Tibial nerve (tissue), 4 donors: ENCODE measurements around the gene GDPD5. TPM values are rescaled to one million over a fixed set of nuclear protein-coding genes. Genes with fewer than 3 reads are reported as not detected.

ENCODE experiments used
- DNase-seq, 2 donors: peaks; one replicate each; pipeline ENCODE4 v3.0.0-alpha.2; 2019; ENCODE audit warnings: low spot score in 2 of 2
- H3K27ac ChIP-seq, 4 donors: fragments of 200-600 bp; sonication (generic) in 3 of 4; one replicate each; pipeline ENCODE4 v1.5.1; 2017 to 2019; ENCODE audit warnings: mild to moderate bottlenecking in 1 of 4
- H3K27me3 ChIP-seq, 2 donors: fragments of 200-600 bp; sonication (generic) in 1 of 2; one replicate each; pipeline versions ENCODE4 v1.5.1 to v1.6.0; 2017 to 2019
- H3K36me3 ChIP-seq, 3 donors: fragments of 200-600 bp; sonication (generic); one replicate each; pipeline ENCODE4 v1.5.1; 2018 to 2019
- H3K4me1 ChIP-seq, 4 donors: fragments of 200-600 bp; sonication (generic) in 3 of 4; one replicate each; pipeline ENCODE4 v1.5.1; 2017 to 2019
- H3K4me3 ChIP-seq, 4 donors: fragments of 200-600 bp; sonication (generic) in 3 of 4; one replicate each; pipeline ENCODE4 v1.5.1; 2017 to 2019; ENCODE audit warnings: mild to moderate bottlenecking in 1 of 4, moderate library complexity in 1 of 4
- H3K9me3 ChIP-seq, 4 donors: fragments of 200-600 bp; sonication (generic) in 3 of 4; one replicate each; pipeline ENCODE4 v1.5.1; 2017 to 2019
- EP300 ChIP-seq, 2 donors: sonication (generic); formaldehyde crosslinking; IDR thresholded peaks; one replicate each; pipeline ENCODE4 v1.6.1; 2017; ENCODE audit warnings: antibody characterized with exemption in 2 of 2, mild to moderate bottlenecking in 1 of 2
- POLR2A ChIP-seq, 2 donors: fragments of 450-650 bp; IDR thresholded peaks; one replicate each; pipeline ENCODE4 v1.6.1; 2017; ENCODE audit warnings: antibody characterized with exemption in 2 of 2, mild to moderate bottlenecking in 2 of 2, moderate library complexity in 2 of 2
- WGBS, 2 donors: methylation state at CpG; one replicate each; pipeline ENCODE4 v1.1.5; 2018; 5-methylcytosine and 5-hydroxymethylcytosine counted together
- total RNA-seq, 4 donors: library from RNA; depleted of rRNA; stranded (reverse); fragments of >200 nt; gene quantifications; one replicate each; pipeline ENCODE4 v1.1.0, GENCODE V29; 2016
- TF ChIP-seq, protein P1 (sequence below), 5 experiments: fragments of 200-600 bp in 3 of 5; fragments of 450-650 bp in 2 of 5; sonication (generic) in 3 of 5; IDR thresholded peaks; one replicate each; pipeline ENCODE4 v1.5.1; 2016 to 2019; ENCODE audit warnings: antibody characterized with exemption in 5 of 5, mild to moderate bottlenecking in 3 of 5, moderate library complexity in 2 of 5

GDPD5 gene
- total RNA-seq, 4 donors from 2014 or later = 92.2 to 122 (median 101) TPM

DNA sequence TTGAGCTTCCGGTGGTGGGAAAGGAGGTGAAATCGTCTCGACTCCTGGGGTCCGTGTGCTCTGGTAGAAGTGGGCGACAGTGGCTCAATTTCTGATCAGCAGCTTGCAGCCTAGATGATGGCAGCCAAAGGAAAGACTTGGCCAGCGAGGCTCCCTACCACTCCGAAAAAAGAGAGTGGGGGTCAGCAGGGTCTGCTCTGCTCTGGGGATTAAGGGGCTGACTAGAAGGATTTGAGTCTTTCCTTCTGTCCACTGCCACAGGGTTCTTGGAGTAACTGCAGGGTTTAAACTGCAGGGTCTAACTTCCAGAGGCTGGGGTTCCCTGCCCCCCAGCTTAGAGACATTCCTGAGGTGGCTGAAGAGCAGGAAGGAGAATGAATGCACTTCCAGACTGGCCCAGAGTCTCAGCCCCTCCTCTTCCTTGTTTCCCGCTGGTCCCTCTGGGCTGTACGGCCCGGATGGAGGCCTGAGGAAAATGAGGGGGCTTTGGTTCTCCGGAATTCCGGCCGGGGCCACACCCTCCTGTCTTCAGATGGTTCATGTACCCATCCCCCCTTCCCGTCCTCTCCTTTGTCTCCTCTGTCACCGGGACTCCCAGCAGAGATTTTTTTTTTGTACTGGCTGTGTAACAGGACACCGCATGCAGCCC lies 37.2 kb upstream of the GDPD5 start:
- WGBS, 2 donors = 1 to 5% methylated on average over 16 of the region's 16 CpGs
- Histone ChIP-seq H3K4me1 (peaks cover 0 to 91% (median 58%) of the 10 kb centered on the region in 4 donors), H3K36me3 (peaks cover 0 to 22% (median 2%) of the 10 kb centered on the region in 3 donors), H3K9me3 (no peaks in the 10 kb centered on the region), H3K27ac (peak overlapping the region; percentile 95 to 99 (median 96)), H3K4me3 (peak overlapping the region; percentile 65 to 79 (median 73)), H3K27me3 (no peaks in the 10 kb centered on the region)
- DNase-seq = no peak
- no peak for TF ChIP-seq POLR2A (IDR thresholded peaks at IDR 0.05)

DNA sequence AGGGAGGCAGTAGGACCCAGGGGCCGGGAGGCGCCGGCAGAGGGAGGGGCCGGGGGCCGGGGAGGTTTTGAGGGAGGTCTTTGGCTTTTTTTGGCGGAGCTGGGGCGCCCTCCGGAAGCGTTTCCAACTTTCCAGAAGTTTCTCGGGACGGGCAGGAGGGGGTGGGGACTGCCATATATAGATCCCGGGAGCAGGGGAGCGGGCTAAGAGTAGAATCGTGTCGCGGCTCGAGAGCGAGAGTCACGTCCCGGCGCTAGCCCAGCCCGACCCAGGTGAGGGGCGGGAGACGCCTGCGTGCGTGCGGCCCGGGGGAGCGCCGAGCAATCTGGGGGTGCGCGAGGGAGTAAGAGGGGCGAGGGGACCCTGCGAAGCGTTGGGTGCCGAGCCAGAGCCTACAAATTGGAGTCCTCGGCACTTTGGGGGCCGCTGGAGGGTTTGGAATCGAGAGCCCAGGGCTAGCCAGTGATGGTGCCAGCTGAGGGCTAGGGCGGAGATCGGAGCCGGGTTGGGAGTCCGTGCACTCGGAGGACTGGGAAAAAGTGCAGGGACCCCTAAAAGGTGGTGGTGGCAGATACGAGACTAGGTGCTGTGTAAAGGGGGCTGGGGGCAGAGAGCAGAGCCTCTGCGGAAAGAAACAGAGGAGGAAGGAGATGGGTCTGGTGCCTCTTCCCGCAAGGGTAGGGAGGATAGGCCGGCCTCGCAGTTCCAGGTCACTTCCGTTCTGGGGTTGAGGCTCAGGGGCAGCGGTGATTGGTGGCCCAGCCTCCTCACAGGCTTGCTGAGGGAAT lies 36.5 kb upstream of the GDPD5 start, which contains the start of gene SERPINH1:
Gene SERPINH1, plus strand, starts transcription at position 206 of the 788 bp plus-strand sequence. CDS start 4,097 bp downstream, outside the sequence.
- no peaks in the 10 kb centered on the region for H3K27me3 ChIP-seq
- peak within 1 kb of the TSS; percentile 95 to 99 (median 96) for H3K27ac ChIP-seq
- H3K4me3 ChIP-seq = peak within 1 kb of the TSS; percentile 65 to 79 (median 73)
- H3K4me1 ChIP-seq = peaks cover 0 to 91% (median 65%) of the 10 kb centered on the region in 4 donors
- H3K9me3 ChIP-seq = no peaks in the 10 kb centered on the region
- TF ChIP-seq EP300 (IDR thresholded peaks at IDR 0.05) = peak; percentile 37 to 92
- TF ChIP-seq, protein P1, sequence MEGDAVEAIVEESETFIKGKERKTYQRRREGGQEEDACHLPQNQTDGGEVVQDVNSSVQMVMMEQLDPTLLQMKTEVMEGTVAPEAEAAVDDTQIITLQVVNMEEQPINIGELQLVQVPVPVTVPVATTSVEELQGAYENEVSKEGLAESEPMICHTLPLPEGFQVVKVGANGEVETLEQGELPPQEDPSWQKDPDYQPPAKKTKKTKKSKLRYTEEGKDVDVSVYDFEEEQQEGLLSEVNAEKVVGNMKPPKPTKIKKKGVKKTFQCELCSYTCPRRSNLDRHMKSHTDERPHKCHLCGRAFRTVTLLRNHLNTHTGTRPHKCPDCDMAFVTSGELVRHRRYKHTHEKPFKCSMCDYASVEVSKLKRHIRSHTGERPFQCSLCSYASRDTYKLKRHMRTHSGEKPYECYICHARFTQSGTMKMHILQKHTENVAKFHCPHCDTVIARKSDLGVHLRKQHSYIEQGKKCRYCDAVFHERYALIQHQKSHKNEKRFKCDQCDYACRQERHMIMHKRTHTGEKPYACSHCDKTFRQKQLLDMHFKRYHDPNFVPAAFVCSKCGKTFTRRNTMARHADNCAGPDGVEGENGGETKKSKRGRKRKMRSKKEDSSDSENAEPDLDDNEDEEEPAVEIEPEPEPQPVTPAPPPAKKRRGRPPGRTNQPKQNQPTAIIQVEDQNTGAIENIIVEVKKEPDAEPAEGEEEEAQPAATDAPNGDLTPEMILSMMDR (IDR thresholded peaks at IDR 0.05) = peak in 1 of 5 experiments; percentile 17
- TF ChIP-seq POLR2A (IDR thresholded peaks at IDR 0.05) = peak; percentile 56 to 80
- 0% methylated on average over 32 to 41 of the region's 51 CpGs for WGBS, 2 donors
- peak; percentile 74 to 79 for DNase-seq
- H3K36me3 ChIP-seq = peaks cover 0 to 15% (median 0%) of the 10 kb centered on the region in 3 donors

- peaks cover 0 to 8% (median 0%) of the 10 kb centered on the region in 3 donors for H3K36me3 ChIP-seq
- no peak for TF ChIP-seq POLR2A (IDR thresholded peaks at IDR 0.05)
- TF ChIP-seq EP300 (IDR thresholded peaks at IDR 0.05) = no peak
- TF ChIP-seq, protein P1 (IDR thresholded peaks at IDR 0.05) = no peak
- no peak for DNase-seq
- H3K4me1 ChIP-seq = peaks cover 0 to 91% (median 67%) of the 10 kb centered on the region in 4 donors
- no peaks in the 10 kb centered on the region for H3K27me3 ChIP-seq
- H3K27ac ChIP-seq = peak overlapping the region; percentile 95 to 99 (median 96)
- WGBS, 2 donors = 13 to 17% methylated on average over 18 to 21 of the region's 21 CpGs
- H3K4me3 ChIP-seq = peak overlapping the region; percentile 65 to 79 (median 73)
- no peaks in the 10 kb centered on the region for H3K9me3 ChIP-seq
Measured at GRCh38 chr11:75561426-75562047, 35.8 kb upstream of the GDPD5 start.

GRCh38 chr11:75560644-75561043 lies 34.9 kb upstream of the GDPD5 start:
- WGBS, 2 donors = 29 to 40% methylated on average over 1 of the region's 1 CpG
- H3K4me1 ChIP-seq = peaks cover 0 to 89% (median 60%) of the 10 kb centered on the region in 4 donors
- no peaks in the 10 kb centered on the region for H3K36me3 ChIP-seq
- no peak overlapping the region for H3K4me3 ChIP-seq
- no peak for DNase-seq
- no peaks in the 10 kb centered on the region for H3K27me3 ChIP-seq
- TF ChIP-seq, protein P1 (IDR thresholded peaks at IDR 0.05) = no peak
- TF ChIP-seq POLR2A (IDR thresholded peaks at IDR 0.05) (no peak), EP300 (IDR thresholded peaks at IDR 0.05) (no peak)
- H3K27ac ChIP-seq = peak overlapping the region in 3 of 4 donors; percentile 95 to 99 (median 97)
- H3K9me3 ChIP-seq = no peaks in the 10 kb centered on the region
